GM21390 (cell line): ENCODE measurements around the gene PCNX4.

Source experiments
- ATAC-seq: cut with Tn5 transposase; IDR thresholded peaks from one replicate; pipeline ENCODE4 v1.9.1; 2021; ENCODE audit not compliant: unreplicated experiment

The PCNX4 gene

GRCh38 chr14:60101786-60102185, 10.1 kb downstream of the PCNX4 start:
- ATAC-seq, result no peak

DNA sequence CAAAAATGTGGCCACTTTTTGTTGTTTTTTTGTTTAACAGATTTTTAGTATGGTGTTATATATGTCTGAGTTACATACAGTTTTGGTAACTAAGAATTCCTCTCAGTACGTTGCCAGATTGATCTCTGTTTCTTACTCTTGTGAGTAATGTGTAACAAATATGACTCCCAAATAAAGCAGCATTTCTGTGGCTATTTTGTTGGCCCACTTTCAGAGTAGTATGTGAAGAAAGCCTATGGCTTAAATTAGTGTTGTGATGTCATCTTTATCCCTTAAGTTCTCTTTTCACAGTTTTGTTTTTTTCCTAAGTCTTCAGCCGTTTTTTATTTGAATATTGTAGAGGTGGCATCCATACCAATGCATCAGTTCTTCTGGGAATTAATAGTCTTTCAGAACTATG, 10.7 kb downstream of the PCNX4 start:
- no peak for ATAC-seq

DNA sequence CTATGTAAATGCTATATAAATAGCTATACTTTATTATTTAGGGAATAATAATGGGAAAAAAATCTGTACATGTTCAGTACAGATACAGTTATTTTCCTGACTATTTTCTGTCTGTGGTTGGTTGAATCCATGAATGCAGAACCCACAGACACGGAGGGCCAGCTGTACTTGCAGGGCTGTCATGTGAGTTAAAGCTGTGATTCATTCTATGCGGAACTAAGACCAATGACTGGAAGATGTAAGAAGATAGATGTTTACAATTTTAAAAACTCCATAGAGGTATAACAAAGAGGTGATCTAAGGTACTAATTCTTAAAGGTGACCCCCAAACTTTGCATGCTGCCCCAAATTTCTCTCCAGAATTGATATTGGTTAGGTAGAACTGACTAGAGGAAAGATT, 14.6 kb downstream of the PCNX4 start:
- ATAC-seq, result no peak

DNA sequence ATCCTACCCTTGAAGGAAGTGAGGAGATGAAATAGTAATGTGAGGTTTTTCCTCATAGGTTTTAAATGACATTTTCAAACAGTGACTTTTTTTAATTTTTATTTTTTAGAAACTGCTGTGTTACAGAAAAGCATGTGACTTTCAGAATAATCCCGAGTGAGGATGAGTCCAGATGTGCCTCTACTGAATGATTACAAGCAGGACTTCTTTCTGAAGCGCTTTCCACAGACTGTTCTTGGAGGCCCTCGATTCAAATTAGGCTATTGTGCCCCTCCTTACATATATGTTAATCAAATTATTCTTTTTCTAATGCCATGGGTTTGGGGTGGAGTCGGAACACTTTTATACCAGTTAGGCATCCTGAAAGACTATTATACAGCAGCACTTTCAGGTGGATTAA, 15.8 kb downstream of the PCNX4 start:
- no peak for ATAC-seq

- ATAC-seq, result no peak
Observed at GRCh38 chr14:60111732-60112131, 20.0 kb downstream of the PCNX4 start.

DNA sequence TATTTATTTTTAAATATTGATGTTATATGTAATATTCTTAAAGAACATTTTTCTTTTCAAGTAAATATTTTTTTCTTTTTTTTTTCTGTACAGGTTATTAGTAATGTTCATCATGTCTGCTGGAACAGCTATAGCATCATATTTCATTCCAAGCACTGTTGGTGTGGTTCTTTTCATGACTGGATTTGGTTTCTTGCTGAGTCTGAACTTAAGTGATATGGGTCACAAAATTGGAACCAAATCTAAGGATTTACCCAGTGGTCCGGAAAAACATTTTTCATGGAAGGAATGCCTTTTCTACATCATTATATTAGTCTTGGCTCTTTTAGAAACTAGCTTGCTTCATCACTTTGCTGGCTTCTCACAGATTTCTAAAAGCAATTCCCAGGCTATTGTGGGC, 23.2 kb downstream of the PCNX4 start:
- ATAC-seq, result no peak

DNA sequence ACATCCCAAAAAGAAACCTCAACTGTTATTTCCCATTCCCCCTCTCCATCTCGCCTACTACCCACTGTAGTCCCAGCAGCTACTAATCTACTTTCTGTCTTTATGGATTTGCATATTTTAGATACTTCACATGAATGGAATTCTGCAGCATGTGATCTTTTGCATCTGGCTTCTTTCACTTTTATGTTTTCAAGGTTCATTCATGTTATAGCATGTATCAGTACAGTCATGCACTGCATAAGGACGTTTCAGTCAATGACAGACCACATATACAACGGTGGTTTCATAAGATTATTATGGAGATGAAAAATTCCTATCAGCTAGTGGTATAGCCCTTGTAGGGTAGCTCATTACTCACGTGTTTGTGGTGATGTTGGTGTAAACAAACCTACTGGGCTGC, 24.5 kb downstream of the PCNX4 start:
- ATAC-seq, result no peak

DNA sequence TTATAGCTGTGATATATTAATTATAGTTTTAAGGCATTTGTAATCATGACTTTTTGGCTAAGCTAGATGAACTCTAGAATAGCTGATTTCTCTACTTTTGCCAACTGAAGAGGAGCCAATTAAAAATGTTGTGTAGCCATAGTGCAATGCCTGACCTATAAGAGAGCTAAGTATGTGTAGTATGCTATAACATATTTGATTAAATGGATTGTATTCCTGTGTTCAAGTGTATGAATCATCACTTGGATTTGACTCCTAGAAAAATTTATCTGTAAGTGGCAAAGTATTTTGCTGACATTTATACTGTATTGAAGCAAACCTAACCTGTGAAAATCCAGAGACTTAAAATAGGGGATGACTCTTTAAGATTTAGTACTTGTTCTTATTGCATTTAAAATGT, 34.2 kb downstream of the PCNX4 start:
- ATAC-seq, result no peak

GRCh38 chr14:60133487-60133886, 41.8 kb downstream of the PCNX4 start:
- no peak for ATAC-seq

DNA sequence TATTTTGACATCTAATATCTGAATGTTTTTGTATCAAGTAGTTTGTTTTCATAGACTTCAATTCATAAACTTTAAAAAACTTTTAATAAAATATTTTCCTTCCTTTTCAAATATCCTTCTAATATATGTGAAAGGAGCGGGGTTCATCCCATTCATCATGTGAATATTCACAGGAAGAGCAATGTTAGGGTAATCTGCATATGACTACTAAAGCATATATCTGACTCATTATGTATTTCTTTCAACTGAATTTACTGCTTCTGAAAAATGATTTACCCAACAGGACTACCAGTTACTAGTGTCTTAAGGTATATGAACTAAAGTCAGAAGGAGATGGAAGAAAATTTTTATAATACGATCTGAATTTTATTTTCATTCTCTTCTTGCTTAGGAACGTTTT, 43.0 kb downstream of the PCNX4 start:
- ATAC-seq, result no peak

- peak; percentile 92 for ATAC-seq
Observed at GRCh38 chr14:60151715-60152114, 60.0 kb downstream of the PCNX4 start.

GRCh38 chr14:60153991-60154390, 62.3 kb downstream of the PCNX4 start:
- ATAC-seq, result no peak

GRCh38 chr14:60154671-60155070, 62.9 kb downstream of the PCNX4 start:
- no peak for ATAC-seq

DNA sequence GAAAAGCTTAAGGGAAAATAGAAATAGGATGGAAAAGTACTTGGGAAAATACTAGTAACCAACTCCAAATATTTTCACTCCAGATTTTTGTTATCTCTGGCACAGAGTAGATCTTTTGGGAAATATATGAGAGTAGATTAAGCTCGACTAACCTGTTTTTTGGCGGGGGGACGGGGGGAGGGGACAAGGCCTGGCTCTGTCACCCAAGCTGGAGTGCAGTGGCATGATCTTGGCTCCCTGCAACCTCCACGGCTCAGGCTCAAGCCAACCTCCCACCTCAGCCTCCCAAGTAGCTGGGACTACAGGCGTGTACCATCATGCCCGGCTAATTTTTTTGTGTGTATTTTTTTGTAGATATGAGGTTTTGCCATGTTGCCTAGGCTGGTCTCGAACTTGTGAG, 68.7 kb downstream of the PCNX4 start:
- no peak for ATAC-seq

GRCh38 chr14:60161196-60162107, 69.7 kb downstream of the PCNX4 start:
- no peak for ATAC-seq

DNA sequence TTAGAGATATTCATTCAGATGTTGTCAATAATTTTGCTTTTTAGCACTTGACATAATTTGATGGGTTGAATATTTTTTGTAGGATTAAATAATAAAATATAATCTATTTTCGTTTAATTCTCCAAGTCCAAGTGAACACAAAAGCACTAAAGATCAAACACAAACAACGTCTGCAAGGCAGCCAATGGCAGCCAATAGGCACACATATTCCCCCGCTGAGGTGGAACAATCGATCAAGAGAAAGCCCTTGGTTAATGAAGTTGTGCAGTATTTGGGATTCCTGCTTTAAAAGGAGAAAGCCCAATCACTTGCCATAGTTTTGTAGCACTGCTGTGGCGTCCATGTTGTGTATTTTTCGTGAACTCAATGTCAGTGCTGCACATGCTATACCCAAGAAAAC, 72.0 kb downstream of the PCNX4 start:
- ATAC-seq, result no peak

DNA sequence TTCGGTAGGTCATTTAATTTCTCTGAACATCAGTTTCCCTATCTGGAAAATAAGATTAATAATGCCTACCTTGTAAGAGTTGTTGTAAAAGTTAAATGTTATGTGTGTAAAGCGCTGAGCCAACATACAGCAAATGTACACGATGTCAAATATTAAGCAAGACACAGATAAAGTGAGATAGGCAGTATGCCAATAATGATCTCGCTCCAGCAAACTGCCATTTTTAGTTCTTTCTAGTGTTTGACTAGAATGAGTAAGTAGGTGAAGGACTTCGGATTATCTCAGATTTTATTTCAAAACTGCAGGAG, 72.6 kb downstream of the PCNX4 start:
- ATAC-seq, result peak; percentile 2

- ATAC-seq, result peak; percentile 90
Observed at GRCh38 chr14:60164712-60165546, 73.2 kb downstream of the PCNX4 start, which contains the start of gene DHRS7. Gene DHRS7 (minus strand): TSS chr14:60165398. CDS start chr14:60165309, 89 bp downstream.

DNA sequence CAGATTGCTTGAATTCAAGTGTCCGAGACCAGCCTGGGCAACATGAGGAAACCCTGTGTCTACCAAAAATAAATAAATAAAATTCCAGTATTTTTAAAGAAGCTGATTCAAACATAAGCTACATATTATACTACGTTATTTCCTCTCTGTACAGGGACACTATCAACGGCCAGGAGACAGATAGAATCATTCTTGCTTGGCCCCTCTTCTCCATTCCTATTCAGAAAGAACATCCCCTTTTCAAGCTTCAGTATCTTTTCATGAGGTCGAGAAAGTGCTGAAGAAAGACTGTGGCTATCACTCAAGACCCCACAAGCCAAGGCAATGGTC, 73.8 kb downstream of the PCNX4 start:
- peak; percentile 11 for ATAC-seq

- no peak for ATAC-seq
Observed at GRCh38 chr14:60166142-60166541, 74.4 kb downstream of the PCNX4 start.

GRCh38 chr14:60169722-60170121, 78.0 kb downstream of the PCNX4 start:
- no peak for ATAC-seq

DNA sequence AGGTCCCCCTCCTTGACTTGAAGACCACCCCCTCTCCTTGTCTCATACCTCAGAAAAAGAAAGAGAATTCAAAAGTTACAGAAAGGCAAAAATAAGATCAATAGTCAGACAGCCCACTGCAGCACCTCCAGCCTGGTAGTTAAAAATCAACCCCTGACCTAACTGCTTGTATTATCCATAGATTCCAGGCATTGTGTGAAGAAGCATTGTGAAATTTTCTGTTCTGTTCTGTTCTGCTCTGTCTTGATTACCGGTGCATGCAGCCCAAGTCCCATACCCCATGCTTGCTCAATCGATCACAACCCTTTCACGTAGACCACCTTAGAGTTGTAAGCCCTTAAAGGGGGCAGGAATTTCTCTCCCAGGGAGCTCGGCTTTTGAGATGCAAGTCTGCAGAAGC, 79.2 kb downstream of the PCNX4 start:
- no peak for ATAC-seq
